Measurements from ENCODE around the gene KRTAP22-2. TPM values are rescaled to one million over a fixed set of nuclear protein-coding genes. Genes with fewer than 3 reads are reported as not detected.

The KRTAP22-2 gene
- polyA plus RNA-seq, 2 of the 4 experiments (the other 2 are of a cell fraction), result not detected

GRCh38 chr21:30629200-30629599 lies 39.0 kb upstream of the KRTAP22-2 start:
- Histone ChIP-seq H3K4me3 (no peak overlapping the region), H3K9me3 (no peaks in the 10 kb centered on the region), H3K27ac (no peak overlapping the region), H3K4me1 (no peaks in the 10 kb centered on the region), H3K4me2 (no peak overlapping the region)
- TF ChIP-seq NR3C1 (IDR thresholded peaks at IDR 0.05) (no peak), HES2 (IDR thresholded peaks at IDR 0.05) (no peak), ELK1 (IDR thresholded peaks at IDR 0.05; ENCODE audit: low read depth, low read length) (no peak), HDAC2 (IDR thresholded peaks at IDR 0.05) (no peak), ZNF302 (CRISPR knock-in tag; IDR thresholded peaks at IDR 0.05) (no peak), CBX2 (IDR thresholded peaks at IDR 0.05; ENCODE audit: borderline replicate concordance, low read depth) (no peak)
- POLR2A ChIA-PET, result no interaction called here
- CTCF ChIA-PET, result no interaction called here
- 0% methylated on average over 1 of the region's 1 CpG for WGBS (ENCODE audit: missing lambda C conversion rate)
- ATAC-seq, result no peak
- FAIRE-seq, result no peak
- no peak for DNase-seq (ENCODE audit: low read depth in 1 of 2, low spot score in 1 of 2)

- ATAC-seq (no peak), FAIRE-seq (no peak), DNase-seq (ENCODE audit: low read depth in 1 of 2, low spot score in 1 of 2) (no peak)
- ChIA-PET POLR2A (no interaction called here), CTCF (no interaction called here)
- Histone ChIP-seq H3K4me1 (no peaks in the 10 kb centered on the region), H3K4me2 (no peak overlapping the region), H3K4me3 (no peak overlapping the region), H3K9me3 (no peaks in the 10 kb centered on the region), H3K27ac (no peak overlapping the region)
- TF ChIP-seq ZSCAN20 (CRISPR knock-in tag; IDR thresholded peaks at IDR 0.05), result no peak
- 3% methylated on average over 4 of the region's 4 CpGs for WGBS (ENCODE audit: missing lambda C conversion rate)
These were observed 37.9 kb upstream of the KRTAP22-2 start for GRCh38 chr21:30628109-30628508.

GRCh38 chr21:30625449-30626165 lies 35.4 kb upstream of the KRTAP22-2 start:
- 0% methylated on average over 2 of the region's 4 CpGs for WGBS (ENCODE audit: missing lambda C conversion rate)
- no peak for DNase-seq (ENCODE audit: low read depth in 1 of 2, low spot score in 1 of 2)
- POLR2A ChIA-PET, result no interaction called here

GRCh38 chr21:30623362-30623761 lies 33.2 kb upstream of the KRTAP22-2 start:
- ATAC-seq, result no peak
- DNase-seq (ENCODE audit: low read depth in 1 of 2, low spot score in 1 of 2), result no peak
- WGBS (ENCODE audit: missing lambda C conversion rate), result 0% methylated on average over 3 of the region's 3 CpGs
- TF ChIP-seq E2F6 (IDR thresholded peaks at IDR 0.05; ENCODE audit: borderline replicate concordance, low read depth) (no peak), KDM5A (IDR thresholded peaks at IDR 0.05) (no peak), CHD2 (IDR thresholded peaks at IDR 0.05; ENCODE audit: low read length, partially characterized antibody) (no peak), ZFP36 (IDR thresholded peaks at IDR 0.05; ENCODE audit: borderline replicate concordance, partially characterized antibody) (no peak), EHMT2 (IDR thresholded peaks at IDR 0.05; ENCODE audit: low read depth) (no peak), ZSCAN20 (CRISPR knock-in tag; IDR thresholded peaks at IDR 0.05) (no peak)
- POLR2A ChIA-PET, result no interaction called here
- Histone ChIP-seq H3K4me3 (no peak overlapping the region), H3K27ac (no peak overlapping the region), H3K4me1 (no peaks in the 10 kb centered on the region), H3K4me2 (no peak overlapping the region), H3K9me3 (no peaks in the 10 kb centered on the region)
- CTCF ChIA-PET, result no interaction called here
- FAIRE-seq, result no peak

More at GRCh38 chr21:30625449-30626165, 35.4 kb upstream of the KRTAP22-2 start:
- Histone ChIP-seq H3K4me2 (no peak overlapping the region), H3K4me1 (no peaks in the 10 kb centered on the region), H3K9me3 (no peaks in the 10 kb centered on the region), H3K4me3 (no peak overlapping the region), H3K27ac (no peak overlapping the region)
- ATAC-seq (no peak), FAIRE-seq (no peak)
- CTCF ChIA-PET, result no interaction called here
- no peak for TF ChIP-seq ZSCAN20 (CRISPR knock-in tag; IDR thresholded peaks at IDR 0.05)
- TF ChIP-seq JUNB (IDR thresholded peaks at IDR 0.05), result no peak
- no peak for TF ChIP-seq KDM1A (IDR thresholded peaks at IDR 0.05; ENCODE audit: low read depth)
- no peak for TF ChIP-seq MAZ (IDR thresholded peaks at IDR 0.05; ENCODE audit: borderline replicate concordance, low read depth, low read length)
- TF ChIP-seq FOSB (CRISPR knock-in tag; IDR thresholded peaks at IDR 0.05), result no peak
- TF ChIP-seq SREBF2 (IDR thresholded peaks at IDR 0.05), result no peak

All from A549 (cell line).